Measurements from ENCODE around the gene B4GALT6. TPM values are rescaled to one million over a fixed set of nuclear protein-coding genes. Genes with fewer than 3 reads are reported as not detected.

Gene B4GALT6
- total and polyA plus RNA-seq, 2 of the 13 experiments (the other 11 are each of a cell fraction or from before 2014, with no cell fraction given): 1.9 to 3.3 TPM

GRCh38 chr18:31587529-31587928 lies 96.9 kb downstream of the B4GALT6 start (continued):
- peak; percentile 44; the same call in 1 of the 2 replicates for TF ChIP-seq HHEX (CRISPR knock-in tag; IDR thresholded peaks at IDR 0.05)

- peak; percentile 23; the same call in 1 of the 3 replicates for ATAC-seq
- no peak overlapping the region for H3K27ac ChIP-seq (ENCODE audit: extremely low read length, insufficient read depth, low read length)
- 8% methylated on average over 5 of the region's 5 CpGs for WGBS (ENCODE audit: low lambda C conversion rate)
- no TSS peak for BruUV-seq (replicated peaks)
- in situ Hi-C loops (cut with HindIII; ENCODE audit: extremely low pct_ligation_motif_present, low pct_unique_long_range_greater_than_20kb) (no loop called here), intact Hi-C loops (cut with micrococcal nuclease; ENCODE audit: unreplicated experiment) (loop anchor here (10.0 kb wide), 1 partner anchor 508 kb away; the partner anchor contains the start of gene RNF138)
- CTCF ChIA-PET (ENCODE audit: low intra/inter-chr PET ratio, low total read pairs): no interaction called here
- no peaks in the 10 kb centered on the region for H3K9me3 ChIP-seq (ENCODE audit: low read length)
- no peaks in the 10 kb centered on the region for H3K79me2 ChIP-seq (ENCODE audit: insufficient read depth, low read length)
- no peak overlapping the region; the same call in 1 of the 2 replicates for H3K9ac ChIP-seq (ENCODE audit: insufficient read depth, low read depth, low read length)
- H3K4me1 ChIP-seq (ENCODE audit: insufficient read depth, low read length): peaks cover 92% of the 10 kb centered on the region
- no peaks in the 10 kb centered on the region for H3K27me3 ChIP-seq (ENCODE audit: control insufficient read depth in 1 of 2, insufficient read depth in 2 of 2, low read length in 2 of 2)
- no peaks in the 10 kb centered on the region for H4K20me1 ChIP-seq (ENCODE audit: insufficient read depth, low read length)
- no peak for FAIRE-seq
- H3K4me2 ChIP-seq (ENCODE audit: low read depth, low read length): peak overlapping the region; percentile 78
- no peak overlapping the region for H3K4me3 ChIP-seq (replicated peaks in 1 of 3; ENCODE audit: insufficient read depth in 1 of 3, low read depth in 2 of 3, low read length in 3 of 3)
- no peak overlapping the region for H2AFZ ChIP-seq (ENCODE audit: low read length)
- no peaks in the 10 kb centered on the region for H3K36me3 ChIP-seq (replicated peaks in 1 of 2; ENCODE audit: control insufficient read depth in 1 of 2, insufficient read depth in 2 of 2, low read length in 2 of 2)
- POLR2A ChIA-PET: interaction anchor here (1.5 to 2.4 kb wide), 2 partner anchors 10 kb away, joined by 10 to 15 read pairs; no protein-coding TSS in a partner anchor
- peak; percentile 57 for DNase-seq (ENCODE audit: low spot score)
- TF ChIP-seq DDIT3 (CRISPR knock-in tag; IDR thresholded peaks at IDR 0.05): no peak
- 0 out of 2 replicates have a peak, but pooled peaks have one; percentile 15 for TF ChIP-seq RARA (CRISPR knock-in tag; IDR thresholded peaks at IDR 0.05)
- no peak for TF ChIP-seq SNAPC5 (CRISPR knock-in tag; IDR thresholded peaks at IDR 0.05; ENCODE audit: borderline replicate concordance)
- TF ChIP-seq ISL2 (CRISPR knock-in tag; IDR thresholded peaks at IDR 0.05): peak; percentile 47; the same call in 1 of the 2 replicates
- TF ChIP-seq ZNF781 (CRISPR knock-in tag; IDR thresholded peaks at IDR 0.05; ENCODE audit: borderline replicate concordance, not compliant biosample characterization): no peak
- no peak for TF ChIP-seq ZBTB38 (CRISPR knock-in tag; IDR thresholded peaks at IDR 0.05)
- peak; percentile 15 for TF ChIP-seq TEAD3 (CRISPR knock-in tag; optimal IDR thresholded peaks at IDR 0.05; ENCODE audit: borderline replicate concordance)
- TF ChIP-seq FOXA3 (CRISPR knock-in tag; IDR thresholded peaks at IDR 0.05): peak; percentile 42; the same call in 1 of the 2 replicates
- TF ChIP-seq ZNF670 (CRISPR knock-in tag; IDR thresholded peaks at IDR 0.05; ENCODE audit: borderline replicate concordance): no peak
- TF ChIP-seq ARID2 (CRISPR knock-in tag; IDR thresholded peaks at IDR 0.05; ENCODE audit: borderline replicate concordance): no peak
- TF ChIP-seq ZNF598 (CRISPR knock-in tag; IDR thresholded peaks at IDR 0.05; ENCODE audit: borderline replicate concordance): no peak
- TF ChIP-seq ATF5 (CRISPR knock-in tag; IDR thresholded peaks at IDR 0.05; ENCODE audit: low read depth): no peak
- peak; percentile 86 for TF ChIP-seq ZNF644 (CRISPR knock-in tag; IDR thresholded peaks at IDR 0.05; ENCODE audit: low read depth)
- no peak for TF ChIP-seq FOXO1 (CRISPR knock-in tag; IDR thresholded peaks at IDR 0.05)
- peak; percentile 45; the same call in 1 of the 2 replicates for TF ChIP-seq ARID5B (CRISPR knock-in tag; IDR thresholded peaks at IDR 0.05)
- TF ChIP-seq SRF (IDR thresholded peaks at IDR 0.05; ENCODE audit: low read depth, low read length): 0 out of 2 replicates have a peak, but pooled peaks have one; percentile 9
- TF ChIP-seq ZNF589 (CRISPR knock-in tag; conservative IDR thresholded peaks at IDR 0.05): no peak
- TF ChIP-seq SAFB2 (CRISPR knock-in tag; IDR thresholded peaks at IDR 0.05; ENCODE audit: borderline replicate concordance, low read depth): no peak
- TF ChIP-seq ETV6 (CRISPR knock-in tag; conservative IDR thresholded peaks at IDR 0.05): no peak
Measured at GRCh38 chr18:31586616-31587015, 97.8 kb downstream of the B4GALT6 start.

All from HepG2 (cell line).